ENCODE results near the gene PCTP.

Gene PCTP

GRCh38 chr17:55811536-55811935 is 60.7 kb downstream of the PCTP start:
- DNase-seq: no peak

GRCh38 chr17:55812323-55812722 is 61.5 kb downstream of the PCTP start:
- no peak for DNase-seq

- no peak for DNase-seq
These were observed 63.1 kb downstream of the PCTP start for GRCh38 chr17:55813944-55814343.

- DNase-seq: no peak
These were observed 63.5 kb downstream of the PCTP start for GRCh38 chr17:55814377-55814776.

DNA sequence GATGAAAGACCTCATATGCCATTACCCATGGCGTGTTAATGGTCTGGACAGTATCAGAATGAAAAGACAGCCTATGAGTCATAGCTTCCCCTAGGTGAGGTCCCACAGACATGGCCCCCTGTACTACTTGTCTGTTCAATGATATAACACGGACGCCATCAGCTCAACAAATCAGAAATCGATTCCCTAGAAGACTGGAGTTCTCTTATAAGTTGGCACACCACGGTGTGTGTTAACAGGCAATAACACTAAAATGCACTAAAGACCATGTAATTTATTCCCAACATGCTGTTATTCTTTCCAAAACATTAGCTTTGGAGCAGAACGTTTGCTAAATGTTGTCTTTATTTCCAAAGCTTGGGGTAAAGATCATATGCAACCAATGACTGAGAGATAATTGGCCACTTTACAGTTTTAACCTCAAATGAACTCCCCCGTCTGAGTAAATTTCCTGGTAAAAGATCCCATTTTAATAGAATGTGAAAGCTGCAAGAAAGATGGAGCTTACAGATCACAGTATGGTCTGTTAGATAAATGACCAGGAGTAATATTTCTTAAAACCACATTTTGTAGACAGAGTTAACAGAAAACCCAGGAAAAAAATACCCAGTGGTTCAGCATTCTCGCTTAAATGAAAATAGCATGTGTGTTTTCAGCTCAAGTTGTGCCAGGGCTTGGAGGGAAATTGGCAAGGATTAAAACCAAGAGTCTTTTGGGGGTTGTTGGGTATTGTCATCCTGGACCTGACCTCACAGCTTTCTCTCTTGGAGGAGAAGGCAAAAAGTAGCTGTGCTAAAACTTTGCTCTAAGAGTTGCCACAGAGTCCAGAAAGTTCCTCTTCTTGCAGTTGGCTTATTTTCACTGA is 65.9 kb downstream of the PCTP start:
- no peak for DNase-seq

GRCh38 chr17:55817397-55817709 is 66.5 kb downstream of the PCTP start:
- no peak for DNase-seq

DNA sequence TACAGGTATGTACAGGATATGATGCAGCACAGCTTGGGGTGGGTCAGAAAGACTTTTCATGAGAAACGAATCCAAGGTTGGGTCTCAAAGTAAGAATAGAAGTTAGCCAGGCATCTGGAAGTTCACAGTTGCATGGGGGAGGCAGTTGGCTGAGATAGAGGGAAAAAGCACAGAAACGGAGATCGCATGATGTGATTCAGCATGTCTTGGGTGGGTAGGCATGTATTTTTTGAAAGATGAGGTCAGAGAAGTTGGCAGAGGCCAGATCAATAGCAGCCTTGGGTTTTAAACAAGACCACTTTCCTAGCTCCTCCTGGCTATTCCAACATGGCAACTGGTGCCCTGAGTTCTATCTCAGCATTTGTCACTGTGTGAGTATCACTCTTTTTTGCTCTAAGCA is 67.2 kb downstream of the PCTP start:
- DNase-seq: no peak

DNA sequence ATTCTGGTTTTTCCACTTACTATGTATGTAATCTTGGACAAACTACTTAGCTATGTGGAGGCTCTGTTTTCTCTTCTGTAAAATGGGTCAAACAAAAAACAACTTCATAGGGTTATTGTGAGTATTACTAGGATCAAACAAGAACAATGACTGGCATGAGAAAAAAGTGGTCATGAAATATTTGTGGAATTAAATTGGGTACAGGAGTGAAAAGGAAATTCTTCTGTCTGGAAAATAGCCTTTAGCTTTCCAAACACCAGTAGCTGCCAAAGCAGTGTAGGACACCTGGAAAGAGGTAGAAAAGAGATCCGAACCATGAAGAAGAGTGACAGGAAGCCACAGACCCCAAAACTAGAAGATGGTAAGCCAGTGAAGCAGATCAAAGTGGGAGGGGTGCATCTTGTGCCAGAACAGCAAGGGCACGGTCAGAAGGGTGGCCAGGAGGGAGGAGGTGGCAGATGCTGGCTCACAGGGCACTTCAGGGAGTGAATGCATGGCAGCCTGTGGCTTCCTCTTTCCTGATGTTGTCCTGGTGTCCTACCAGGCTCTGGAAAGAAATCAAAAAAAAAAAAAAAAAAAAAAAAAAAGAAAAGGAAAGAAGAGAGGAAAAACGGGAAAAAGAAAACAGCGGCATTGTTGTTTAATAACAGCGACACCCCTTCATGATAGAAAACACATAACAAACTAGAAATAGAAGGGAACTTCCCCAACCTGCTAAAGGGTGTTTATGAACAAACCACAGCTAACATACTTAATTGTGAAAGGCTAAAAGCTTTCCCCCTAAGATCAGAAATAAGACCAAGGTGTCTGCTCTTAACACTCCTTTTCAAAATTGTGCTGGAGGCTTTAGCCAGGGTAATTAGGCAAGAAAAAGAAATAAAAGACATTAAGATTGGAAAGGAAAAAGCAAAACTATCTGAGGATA is 67.9 kb downstream of the PCTP start:
- no peak for DNase-seq

DNA sequence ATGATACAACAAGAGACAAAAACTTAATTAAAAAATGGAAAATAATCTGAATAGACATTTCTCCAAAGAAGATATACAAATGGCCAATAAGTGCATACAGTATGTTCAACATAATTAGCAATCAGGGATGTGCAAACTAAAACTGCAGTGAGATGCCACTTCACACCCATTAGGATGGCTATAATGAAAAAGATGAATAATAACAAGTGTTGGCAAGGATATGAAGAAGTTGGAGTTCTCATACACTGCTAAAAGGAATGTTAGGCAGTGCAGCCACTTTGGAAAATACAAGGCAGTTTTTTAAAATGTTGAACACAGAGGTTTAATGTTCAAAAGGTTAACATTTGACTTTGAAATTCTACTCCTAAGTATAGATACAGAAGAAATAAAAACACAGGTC is 69.8 kb downstream of the PCTP start:
- no peak for DNase-seq

GRCh38 chr17:55822028-55822427 is 71.2 kb downstream of the PCTP start:
- no peak for DNase-seq

GRCh38 chr17:55825213-55825612 is 74.4 kb downstream of the PCTP start:
- DNase-seq: no peak

Measured in CD4-positive, alpha-beta T cell treated with Interferon alpha-2 for 1 hour (primary cell).